H1 (cell line): ENCODE results near the gene TOP2A. TPM values are rescaled to one million over a fixed set of nuclear protein-coding genes. Genes with fewer than 3 reads are reported as not detected.

Experiments
- CTCF ChIA-PET: fragments of 300-600 bp; sonication (Branson Sonifier 250); formaldehyde crosslinking; loops from one replicate; lab custom pipeline; 2021; ENCODE audit not compliant: partially characterized antibody; lab: Charles Lee
- POLR2A ChIA-PET: fragments of 300-600 bp; sonication (Branson Sonifier 250); formaldehyde crosslinking; loops from one replicate; lab custom pipeline; 2021; ENCODE audit warnings: inconsistent platforms; ENCODE audit not compliant: partially characterized antibody; lab: Charles Lee
- DNase-seq, 2 experiments: peaks; one replicate each; pipeline versions ENCODE4 v3.0.0 to v3.0.0-alpha.2; 2010 to 2022; ENCODE audit warnings: low spot score in 2 of 2, low read depth in 1 of 2, mixed read lengths in 1 of 2
- FAIRE-seq: peaks from 2 replicates; lab custom pipeline; 2011; peaks lifted over from hg19 to GRCh38; lab: Jason Lieb, UNC
- H2AFZ ChIP-seq: 2 replicates; pipeline ENCODE4 v1.8.1; 2012; ENCODE audit warnings: low read length, inconsistent platforms
- H2AK5ac ChIP-seq: 2 replicates; pipeline ENCODE4 v1.6.1; 2013; ENCODE audit warnings: low read depth, low read length
- H2BK120ac ChIP-seq: replicated peaks from 2 replicates; pipeline ENCODE3; 2013; ENCODE audit warnings: low read depth, low read length, inconsistent platforms
- H2BK12ac ChIP-seq: 2 replicates; pipeline ENCODE4 v1.6.1; 2013; ENCODE audit warnings: low read depth, low read length
- H2BK15ac ChIP-seq: 2 replicates; pipeline ENCODE4 v1.6.1; 2013; ENCODE audit warnings: low read length
- H2BK20ac ChIP-seq: 2 replicates; pipeline ENCODE4 v1.6.1; 2013; ENCODE audit warnings: low read length
- H2BK5ac ChIP-seq: 2 replicates; pipeline ENCODE4 v1.6.1; 2013; ENCODE audit warnings: low read depth, low read length
- H3K14ac ChIP-seq: 2 replicates; pipeline ENCODE4 v1.6.1; 2013; ENCODE audit warnings: inconsistent platforms; ENCODE audit not compliant: insufficient read length
- H3K18ac ChIP-seq: 2 replicates; pipeline ENCODE4 v1.6.1; 2013; ENCODE audit warnings: low read length; ENCODE audit errors: extremely low read depth
- H3K23ac ChIP-seq: 2 replicates; pipeline ENCODE4 v1.6.1; 2013; ENCODE audit warnings: inconsistent platforms; ENCODE audit not compliant: insufficient read length
- H3K23me2 ChIP-seq: 2 replicates; pipeline ENCODE4 v1.6.1; 2013; ENCODE audit warnings: low read depth, low read length
- H3K27ac ChIP-seq: 2 replicates; pipeline ENCODE4 v1.6.1; 2011; ENCODE audit warnings: low read depth, low read length, inconsistent platforms
- H3K27me3 ChIP-seq, 4 experiments: replicated peaks in 1 of 4; 1 replicate in 1 of 4; 2 replicates in 3 of 4; pipeline versions ENCODE4 v1.6.1 to v1.8.1; 2011 to 2013; ENCODE audit warnings: low read length in 3 of 4, mild to moderate bottlenecking in 3 of 4, inconsistent platforms in 2 of 4, mixed read lengths in 2 of 4, moderate library complexity in 1 of 4; ENCODE audit not compliant: control insufficient read depth in 3 of 4, insufficient read depth in 3 of 4; ENCODE audit errors: extremely low read depth in 1 of 4
- H3K36me3 ChIP-seq, 4 experiments: 2 replicates each; pipeline versions ENCODE4 v1.6.1 to v1.8.1; 2011 to 2013; ENCODE audit warnings: mild to moderate bottlenecking in 4 of 4, low read length in 3 of 4, moderate library complexity in 2 of 4, control low read depth in 1 of 4, inconsistent platforms in 1 of 4; ENCODE audit not compliant: insufficient read depth in 4 of 4, control insufficient read depth in 2 of 4
- H3K4ac ChIP-seq: replicated peaks from 2 replicates; pipeline ENCODE3; 2013; ENCODE audit warnings: low read length, low read depth, mixed read lengths, inconsistent platforms; ENCODE audit not compliant: insufficient read length
- H3K4me1 ChIP-seq, 4 experiments: replicated peaks in 1 of 4; 1 replicate in 1 of 4; 2 replicates in 3 of 4; pipeline versions ENCODE4 v1.6.1 to v1.8.1; 2011 to 2013; ENCODE audit warnings: low read length in 3 of 4, inconsistent platforms in 2 of 4, mixed read lengths in 1 of 4; ENCODE audit not compliant: insufficient read depth in 4 of 4, control insufficient read depth in 3 of 4
- H3K4me2 ChIP-seq, 2 experiments: 2 replicates each; pipeline versions ENCODE4 v1.6.1 to v1.8.1; 2011 to 2013; ENCODE audit warnings: low read depth in 2 of 2, low read length in 2 of 2, control low read depth in 1 of 2, inconsistent platforms in 1 of 2, mild to moderate bottlenecking in 1 of 2; ENCODE audit not compliant: insufficient read depth in 1 of 2
- H3K4me3 ChIP-seq, 4 experiments: fragments of 200-600, 300-600 bp in 1 of 4; sonication (generic), shearing (Covaris generic), sonication (Bioruptor Twin) in 1 of 4; 2 replicates each; pipeline versions ENCODE4 v1.5.1 to v1.8.1; 2011 to 2016; ENCODE audit warnings: low read length in 4 of 4, low read depth in 3 of 4, control low read depth in 2 of 4, inconsistent platforms in 2 of 4, mild to moderate bottlenecking in 2 of 4, mixed read lengths in 1 of 4, moderate library complexity in 1 of 4; ENCODE audit not compliant: insufficient read depth in 2 of 4; ENCODE audit errors: extremely low read depth in 1 of 4
- H3K56ac ChIP-seq: replicated peaks from 2 replicates; pipeline ENCODE3; 2013; ENCODE audit warnings: low read depth, mild to moderate bottlenecking, mixed read lengths, low read length, inconsistent platforms; ENCODE audit not compliant: insufficient read length
- H3K79me1 ChIP-seq: 2 replicates; pipeline ENCODE4 v1.6.1; 2013; ENCODE audit warnings: low read depth, low read length, control low read depth
- H3K79me2 ChIP-seq, 2 experiments: 2 replicates each; pipeline versions ENCODE4 v1.6.1 to v1.8.1; 2012 to 2013; ENCODE audit warnings: low read length in 2 of 2, mild to moderate bottlenecking in 2 of 2, inconsistent platforms in 1 of 2; ENCODE audit not compliant: insufficient read depth in 2 of 2, control insufficient read depth in 1 of 2
- H3K9ac ChIP-seq, 4 experiments: replicated peaks in 1 of 4; 1 replicate in 1 of 4; 2 replicates in 3 of 4; pipeline versions ENCODE4 v1.6.1 to v1.8.1; 2011 to 2013; ENCODE audit warnings: low read depth in 3 of 4, low read length in 3 of 4, control low read depth in 2 of 4, mild to moderate bottlenecking in 2 of 4, moderate library complexity in 2 of 4, inconsistent platforms in 1 of 4; ENCODE audit errors: extremely low read depth in 1 of 4
- H3K9me3 ChIP-seq, 2 experiments: 2 replicates each; pipeline versions ENCODE4 v1.6.1 to v1.8.1; 2012 to 2013; ENCODE audit warnings: mild to moderate bottlenecking in 2 of 2, moderate library complexity in 2 of 2, control low read depth in 1 of 2, inconsistent platforms in 1 of 2, low read depth in 1 of 2, low read length in 1 of 2, mixed read lengths in 1 of 2; ENCODE audit not compliant: insufficient read depth in 2 of 2
- H4K20me1 ChIP-seq, 2 experiments: replicated peaks in 1 of 2; 2 replicates each; pipeline versions ENCODE3 to v1.8.1; 2011 to 2013; ENCODE audit warnings: inconsistent platforms in 2 of 2, low read length in 2 of 2, mild to moderate bottlenecking in 1 of 2; ENCODE audit not compliant: insufficient read depth in 2 of 2, control insufficient read depth in 1 of 2
- H4K5ac ChIP-seq: 2 replicates; pipeline ENCODE4 v1.6.1; 2013; ENCODE audit warnings: low read length, low read depth, mixed read lengths, inconsistent platforms; ENCODE audit not compliant: insufficient read length
- H4K8ac ChIP-seq: 2 replicates; pipeline ENCODE4 v1.8.0; 2013; ENCODE audit warnings: mild to moderate bottlenecking, moderate library complexity, low read length, inconsistent platforms; ENCODE audit not compliant: insufficient read depth; ENCODE audit errors: extremely low read depth
- H4K91ac ChIP-seq: replicated peaks from 2 replicates; pipeline ENCODE3; 2013; ENCODE audit warnings: low read length, mixed read lengths, inconsistent platforms; ENCODE audit not compliant: insufficient read length
- ASH2L ChIP-seq: fragments of 200-600, 300-600 bp; sonication (generic); IDR thresholded peaks from one replicate; pipeline ENCODE4 v1.7.1; 2017; ENCODE audit warnings: low read length
- CREB1 ChIP-seq: IDR thresholded peaks from 2 replicates; pipeline ENCODE4 v1.6.1; 2012; ENCODE audit warnings: inconsistent platforms
- CTCF ChIP-seq, 3 experiments: IDR thresholded peaks; 1 replicate in 2 of 3; 2 replicates in 1 of 3; pipeline versions ENCODE4 v1.5.1 to v1.6.1; 2011; ENCODE audit warnings: low read length in 3 of 3, mild to moderate bottlenecking in 3 of 3, inconsistent platforms in 2 of 3, low read depth in 1 of 3, moderate library complexity in 1 of 3; ENCODE audit not compliant: insufficient read depth in 1 of 3; ENCODE audit errors: control extremely low read depth in 1 of 3
- RBBP5 ChIP-seq: IDR thresholded peaks from 2 replicates; pipeline ENCODE4 v1.7.1; 2012; ENCODE audit warnings: low read depth, mild to moderate bottlenecking, inconsistent platforms, low read length, moderate library complexity, borderline replicate concordance
- RXRA ChIP-seq: IDR thresholded peaks from 2 replicates; pipeline ENCODE4 v1.6.1; 2011; ENCODE audit warnings: low read depth, mild to moderate bottlenecking, low read length, moderate library complexity; ENCODE audit not compliant: insufficient read depth
- WGBS, 2 experiments: shearing (Covaris generic) in 1 of 2; methylation state at CpG; one replicate each; pipeline versions ENCODE4 v1.1.6 to v1.1.7; 2013 to 2015; ENCODE audit warnings: low lambda C conversion rate in 2 of 2, mixed read lengths in 2 of 2, inconsistent platforms in 1 of 2, low coverage in 1 of 2, missing lambda C conversion rate in 1 of 2; ENCODE audit not compliant: insufficient replicate concordance in 2 of 2, insufficient coverage in 1 of 2, insufficient read length in 1 of 2; ENCODE audit errors: extremely low coverage in 1 of 2, missing lambda C conversion rate in 1 of 2; 5-methylcytosine and 5-hydroxymethylcytosine counted together
- polyA plus RNA-seq, 7 experiments: library from polyadenylated mRNA; depleted of rRNA in 3 of 7; stranded (reverse) in 5 of 7; unstranded in 2 of 7; fragments of >200 nt in 5 of 7; fragments of 200-250 nt in 2 of 7; gene quantifications; 1 replicate in 5 of 7; 2 replicates in 1 of 7; 4 replicates in 1 of 7; pipeline versions ENCODE4 v1.2.1 to v1.2.3, GENCODE V29; 2011 to 2013; ENCODE audit warnings: missing spikeins in 2 of 7, mixed read lengths in 2 of 7
- total RNA-seq: library from RNA; stranded (reverse); fragmentation: NEBNext Ultra II Directional; extraction: Animal tissue kit (Norgen Biotek cat#: 25700); gene quantifications from 2 replicates; pipeline ENCODE4 v1.2.1, GENCODE V29; 2021

The TOP2A gene
- total and polyA plus RNA-seq, 2 of the 8 experiments (the other 6 are each of a cell fraction or from before 2014, with no cell fraction given), result 83.1 to 291 TPM

DNA sequence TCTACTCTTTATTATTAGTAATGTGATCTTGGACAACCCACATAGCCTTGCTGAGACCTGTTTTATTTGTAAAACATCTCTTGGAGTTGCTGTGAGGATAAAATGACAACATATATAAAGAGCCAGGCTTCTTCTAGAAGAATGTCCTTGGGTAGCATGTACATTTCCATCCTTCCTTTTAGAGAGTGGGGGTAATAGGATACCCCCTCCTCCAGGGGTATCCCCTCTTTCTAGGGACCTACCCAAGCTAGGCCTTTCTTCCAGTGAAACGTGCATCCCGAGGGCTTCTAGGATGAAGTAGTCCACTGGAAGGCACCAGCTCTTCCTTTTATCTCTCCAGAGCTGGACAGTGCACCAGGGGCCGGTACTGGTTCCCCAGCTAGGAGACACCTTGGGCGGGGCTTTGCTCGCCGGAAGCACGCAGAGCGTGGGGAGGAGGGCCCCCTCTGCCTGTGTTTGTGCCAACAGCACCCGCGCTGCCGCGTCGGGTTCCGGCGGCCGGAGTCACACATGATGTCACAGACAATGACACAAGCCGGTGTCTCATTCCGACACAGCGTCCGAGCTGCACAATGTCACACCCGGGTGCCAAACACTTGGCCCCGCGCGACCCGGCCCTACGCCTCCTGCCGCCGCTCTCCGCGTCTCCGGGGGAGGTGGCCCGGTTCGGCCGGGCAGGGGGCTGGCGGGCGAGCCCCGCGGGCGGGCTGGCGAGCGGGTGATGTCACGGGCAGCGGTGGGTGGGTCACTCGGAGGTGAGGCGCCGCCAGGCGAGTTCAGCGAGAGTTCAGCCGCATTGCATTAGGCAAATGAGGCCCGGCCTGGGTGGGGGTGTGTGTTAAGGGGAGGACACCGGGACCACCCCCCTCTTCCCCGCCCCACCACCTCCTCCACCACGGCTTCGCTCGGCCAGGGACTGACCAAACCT, 76.6 kb downstream of the TOP2A start:
- Histone ChIP-seq H3K9ac (no peak overlapping the region), H2BK15ac (no peak overlapping the region), H3K27ac (no peak overlapping the region), H3K4me3 (peak overlapping the region; percentile 57 to 74 (median 62)), H3K9me3 (no peaks in the 10 kb centered on the region), H2BK12ac (no peak overlapping the region), H3K4me1 (peaks cover 13 to 35% (median 29%) of the 10 kb centered on the region in 4 experiments), H3K36me3 (no peaks in the 10 kb centered on the region), H3K27me3 (peaks cover 22 to 80% (median 58%) of the 10 kb centered on the region in 4 experiments), H3K4ac (no peak overlapping the region), H4K20me1 (peaks cover 21 to 44% of the 10 kb centered on the region in 2 experiments), H3K4me2 (peak overlapping the region; percentile 73 to 91), H4K91ac (no peak overlapping the region), H4K8ac (peak overlapping the region; percentile 46; the same call in 1 of the 2 replicates), H2AFZ (no peak overlapping the region), H3K23ac (no peak overlapping the region), H2BK20ac (no peak overlapping the region), H3K79me2 (no peaks in the 10 kb centered on the region), H2BK5ac (no peak overlapping the region), H3K23me2 (peaks cover 25% of the 10 kb centered on the region; the same call in 1 of the 2 replicates), H3K14ac (no peak overlapping the region), H2AK5ac (no peak overlapping the region), H3K79me1 (no peaks in the 10 kb centered on the region; the same call in 1 of the 2 replicates), H2BK120ac (no peak overlapping the region), H3K18ac (no peak overlapping the region), H3K56ac (no peak overlapping the region), H4K5ac (no peak overlapping the region)
- no peak for FAIRE-seq
- ChIA-PET POLR2A (interaction anchor here (1.2 to 27.8 kb wide), 2 partner anchors 10 to 38 kb away, joined by 3 to 570 read pairs; partner anchors contain the start of genes CDC6 and RARA), CTCF (interaction anchor here (0.9 to 30.8 kb wide), 3 partner anchors 14 to 23 kb away, joined by 4 to 1198 read pairs (median 74); partner anchors contain the start of gene RARA)
- WGBS, 2 experiments, result 5% methylated on average over 32 of the region's 55 CpGs; no CpG with 5 or more reads in 1 of the 2 experiments
- DNase-seq, result peak in 1 of 2 experiments; percentile 82
- TF ChIP-seq CTCF (IDR thresholded peaks at IDR 0.05; ENCODE audit: control extremely low read depth in 1 of 3, insufficient read depth in 1 of 3, low read depth in 1 of 3, low read length in 3 of 3), result no peak
- peak; percentile 75 for TF ChIP-seq CREB1
- TF ChIP-seq ASH2L, result no peak
- TF ChIP-seq RBBP5, result no peak
- peak; percentile 98 for TF ChIP-seq RXRA
